Measurements from ENCODE around the gene GRID1.

GRID1 gene

GRCh38 chr10:86264481-86265231 is 101.9 kb downstream of the GRID1 start:
- no peak for DNase-seq

- DNase-seq = no peak
Observed at GRCh38 chr10:86263907-86264306, 102.7 kb downstream of the GRID1 start.

- no peak for DNase-seq
Observed at GRCh38 chr10:86263209-86263608, 103.4 kb downstream of the GRID1 start.

- DNase-seq = no peak
Observed at GRCh38 chr10:86262688-86263181, 103.9 kb downstream of the GRID1 start.

GRCh38 chr10:86261941-86262687 is 104.5 kb downstream of the GRID1 start:
- DNase-seq = no peak

GRCh38 chr10:86261470-86261869 is 105.1 kb downstream of the GRID1 start:
- DNase-seq = no peak

- no peak for DNase-seq
Observed at GRCh38 chr10:86260564-86260963, 106.0 kb downstream of the GRID1 start.

GRCh38 chr10:86259901-86260562 is 106.6 kb downstream of the GRID1 start:
- no peak for DNase-seq

GRCh38 chr10:86258941-86259340 is 107.7 kb downstream of the GRID1 start:
- DNase-seq = no peak

GRCh38 chr10:86258499-86258898 is 108.1 kb downstream of the GRID1 start:
- DNase-seq = no peak

GRCh38 chr10:86257683-86258082 is 108.9 kb downstream of the GRID1 start:
- DNase-seq = no peak

- no peak for DNase-seq
Observed at GRCh38 chr10:86256690-86257315, 109.8 kb downstream of the GRID1 start.

GRCh38 chr10:86255405-86256251 is 111.0 kb downstream of the GRID1 start:
- DNase-seq = no peak

GRCh38 chr10:86254526-86255174 is 111.9 kb downstream of the GRID1 start:
- DNase-seq = no peak

- no peak for DNase-seq
Observed at GRCh38 chr10:86254081-86254480, 112.5 kb downstream of the GRID1 start.

- no peak for DNase-seq
Observed at GRCh38 chr10:86253091-86254072, 113.2 kb downstream of the GRID1 start.

- no peak for DNase-seq
Observed at GRCh38 chr10:86252556-86252955, 114.0 kb downstream of the GRID1 start.

GRCh38 chr10:86252079-86252478 is 114.5 kb downstream of the GRID1 start:
- DNase-seq = no peak

GRCh38 chr10:86251426-86251825 is 115.2 kb downstream of the GRID1 start:
- DNase-seq = no peak

GRCh38 chr10:86250399-86250798 is 116.2 kb downstream of the GRID1 start:
- DNase-seq = no peak
